ENCODE measurements around the gene HCST.
A peak's percentile ranks its signal among the peaks of the same experiment; 100 is the strongest.
"Not testable (repeated sequence)": the region's sequence is repeated elsewhere in the genome, so short reads cannot be mapped to it uniquely, and the experiment has no call there.

Gene HCST

GRCh38 chr19:35879770-35880317 is 22.5 kb upstream of the HCST start:
- peak; percentile 67 for DNase-seq

GRCh38 chr19:35882114-35882832 is 20.1 kb upstream of the HCST start:
- DNase-seq = no peak

- no peak for DNase-seq
Measured at GRCh38 chr19:35883882-35884281, 18.4 kb upstream of the HCST start.

GRCh38 chr19:35885225-35885738 is 17.0 kb upstream of the HCST start:
- DNase-seq = no peak

GRCh38 chr19:35885904-35886303 is 16.4 kb upstream of the HCST start:
- DNase-seq = no peak

GRCh38 chr19:35887197-35887596 is 15.1 kb upstream of the HCST start:
- DNase-seq = no peak

GRCh38 chr19:35888398-35888797 is 13.9 kb upstream of the HCST start:
- DNase-seq = no peak

- DNase-seq = no peak
Measured at GRCh38 chr19:35889370-35890112, 12.8 kb upstream of the HCST start.

- no peak for DNase-seq
Measured at GRCh38 chr19:35890113-35890650, 12.1 kb upstream of the HCST start.

- DNase-seq = not testable (repeated sequence)
Measured at GRCh38 chr19:35891819-35892218, 10.5 kb upstream of the HCST start.

- DNase-seq = no peak
Measured at GRCh38 chr19:35894342-35894741, 8.0 kb upstream of the HCST start.

- DNase-seq = no peak
Measured at GRCh38 chr19:35895911-35896642, 6.3 kb upstream of the HCST start.

GRCh38 chr19:35896643-35897040 is 5.7 kb upstream of the HCST start:
- no peak for DNase-seq

GRCh38 chr19:35897706-35898451 is 4.5 kb upstream of the HCST start:
- DNase-seq = no peak

- DNase-seq = no peak
Measured at GRCh38 chr19:35898499-35898809, 3.9 kb upstream of the HCST start.

- peak; percentile 80 for DNase-seq
Measured at GRCh38 chr19:35899547-35900214, 2.6 kb upstream of the HCST start.

GRCh38 chr19:35901055-35901644 is 1.2 kb upstream of the HCST start:
- DNase-seq = no peak

- no peak for DNase-seq
Measured at GRCh38 chr19:35902870-35903475, 644 bp downstream of the HCST start.

GRCh38 chr19:35903550-35904179 is 1.3 kb downstream of the HCST start:
- DNase-seq = peak; percentile 78

GRCh38 chr19:35904311-35905068 is 2.2 kb downstream of the HCST start:
- DNase-seq = no peak
